Type B pancreatic cell (in vitro differentiated cells): ENCODE data around the gene CTNNA3. TPM values are rescaled to one million over a fixed set of nuclear protein-coding genes. Genes with fewer than 3 reads are reported as not detected.

Experiments
- DNase-seq: peaks from one replicate; pipeline ENCODE4 v3.0.0; 2021; ENCODE audit warnings: mixed read lengths; ENCODE audit not compliant: unreplicated experiment; ENCODE audit errors: extremely low spot score
- H3K27ac Mint-ChIP-seq: 2 replicates; pipeline ENCODE4 v1.8.0; 2021; ENCODE audit warnings: mild to moderate bottlenecking, mixed read lengths
- H3K27me3 Mint-ChIP-seq: 2 replicates; pipeline ENCODE4 v1.8.0; 2021; ENCODE audit warnings: mixed read lengths
- H3K36me3 Mint-ChIP-seq: 2 replicates; pipeline ENCODE4 v1.8.0; 2021; ENCODE audit warnings: mixed read lengths
- H3K4me1 Mint-ChIP-seq: one replicate; pipeline ENCODE4 v1.8.0; 2021; ENCODE audit warnings: mixed read lengths; ENCODE audit not compliant: unreplicated experiment
- H3K4me3 Mint-ChIP-seq: 2 replicates; pipeline ENCODE4 v1.8.0; 2021; ENCODE audit warnings: mild to moderate bottlenecking, mixed read lengths
- H3K9me3 Mint-ChIP-seq: 2 replicates; pipeline ENCODE4 v1.8.0; 2021; ENCODE audit warnings: mixed read lengths
- total RNA-seq: library from RNA; stranded (reverse); gene quantifications from 2 replicates; pipeline ENCODE4 v1.2.1, GENCODE V29; 2021; ENCODE audit warnings: low replicate concordance
- TF ChIP-seq, protein P1 (sequence below): fragments of 200-600 bp; sonication (generic); conservative IDR thresholded peaks from 2 replicates; pipeline ENCODE4 v1.5.0; 2021; ENCODE audit warnings: antibody characterized with exemption, mild to moderate bottlenecking

Gene CTNNA3
- total RNA-seq, 1 donor from 2014 or later = 2.6 TPM

DNA sequence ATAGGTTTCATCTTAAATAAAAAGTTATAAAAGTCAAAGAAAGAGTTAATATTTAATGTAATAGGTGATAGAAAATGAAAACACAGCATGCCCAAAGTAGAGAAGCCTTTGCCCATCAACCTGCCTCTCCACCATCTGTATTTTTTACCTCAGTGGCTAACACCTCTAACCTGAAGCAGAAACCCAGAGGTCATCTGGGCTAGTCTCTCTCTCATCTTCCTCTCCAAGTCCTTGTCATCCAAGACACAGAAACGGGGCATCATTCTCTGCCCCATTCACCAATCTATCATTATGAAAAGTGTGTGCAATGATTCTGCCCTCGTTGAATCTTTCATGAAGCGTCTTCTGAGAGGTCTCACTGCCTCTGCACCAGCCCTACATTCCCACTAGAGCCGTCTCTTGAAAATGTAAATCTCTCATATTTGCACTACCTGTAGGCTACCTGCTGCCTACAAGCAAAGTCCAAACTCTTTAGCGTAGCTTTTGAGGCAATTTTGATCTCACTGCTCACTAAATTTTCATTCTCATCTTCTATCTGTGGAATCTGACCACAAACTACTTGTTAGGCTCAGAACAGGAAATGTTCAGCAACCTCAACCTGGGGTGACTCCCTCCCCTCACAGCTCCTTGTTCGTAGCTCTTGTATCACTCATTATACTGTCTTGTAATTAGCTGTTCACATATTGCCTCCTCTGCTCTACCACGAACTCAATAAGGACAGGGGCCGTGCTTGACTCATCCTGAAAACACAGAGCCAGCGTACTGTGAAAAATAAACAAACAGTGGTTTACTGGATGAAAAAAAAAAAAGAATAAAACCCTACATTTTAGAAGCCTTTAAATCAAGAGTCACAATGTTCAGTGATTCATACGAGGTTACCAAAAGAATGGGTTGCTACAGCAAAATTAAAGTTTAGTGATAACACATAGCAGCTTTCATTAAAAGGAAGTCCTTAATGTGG is 83.1 kb downstream of the CTNNA3 start:
- Mint-ChIP-seq H3K9me3 (no peaks in the 10 kb centered on the region), H3K27me3 (no peaks in the 10 kb centered on the region), H3K27ac (no peak overlapping the region), H3K4me3 (no peak overlapping the region), H3K36me3 (no peaks in the 10 kb centered on the region), H3K4me1 (no peaks in the 10 kb centered on the region)
- TF ChIP-seq, protein P1, sequence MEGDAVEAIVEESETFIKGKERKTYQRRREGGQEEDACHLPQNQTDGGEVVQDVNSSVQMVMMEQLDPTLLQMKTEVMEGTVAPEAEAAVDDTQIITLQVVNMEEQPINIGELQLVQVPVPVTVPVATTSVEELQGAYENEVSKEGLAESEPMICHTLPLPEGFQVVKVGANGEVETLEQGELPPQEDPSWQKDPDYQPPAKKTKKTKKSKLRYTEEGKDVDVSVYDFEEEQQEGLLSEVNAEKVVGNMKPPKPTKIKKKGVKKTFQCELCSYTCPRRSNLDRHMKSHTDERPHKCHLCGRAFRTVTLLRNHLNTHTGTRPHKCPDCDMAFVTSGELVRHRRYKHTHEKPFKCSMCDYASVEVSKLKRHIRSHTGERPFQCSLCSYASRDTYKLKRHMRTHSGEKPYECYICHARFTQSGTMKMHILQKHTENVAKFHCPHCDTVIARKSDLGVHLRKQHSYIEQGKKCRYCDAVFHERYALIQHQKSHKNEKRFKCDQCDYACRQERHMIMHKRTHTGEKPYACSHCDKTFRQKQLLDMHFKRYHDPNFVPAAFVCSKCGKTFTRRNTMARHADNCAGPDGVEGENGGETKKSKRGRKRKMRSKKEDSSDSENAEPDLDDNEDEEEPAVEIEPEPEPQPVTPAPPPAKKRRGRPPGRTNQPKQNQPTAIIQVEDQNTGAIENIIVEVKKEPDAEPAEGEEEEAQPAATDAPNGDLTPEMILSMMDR = no peak
- DNase-seq = no peak

DNA sequence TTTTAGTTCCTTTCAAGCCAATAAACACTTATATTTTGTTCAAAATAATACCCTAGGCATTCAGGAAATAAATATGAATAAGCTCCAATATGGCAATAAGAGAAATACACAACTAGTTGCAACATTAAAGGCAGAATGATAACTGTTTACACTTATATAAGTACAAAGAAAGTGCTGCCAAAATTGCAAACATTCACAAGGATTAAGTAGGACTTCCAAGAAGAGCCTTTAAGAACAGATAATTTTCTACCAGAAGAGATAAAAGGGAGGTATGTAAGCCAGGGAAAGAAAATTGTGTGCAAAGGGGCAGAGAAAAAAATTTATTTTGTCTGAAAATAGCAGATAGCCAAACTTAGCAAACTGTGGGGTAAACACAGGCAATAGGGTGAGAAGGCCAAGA is 83.8 kb downstream of the CTNNA3 start:
- H3K27me3 Mint-ChIP-seq = no peaks in the 10 kb centered on the region
- no peak for DNase-seq
- H3K27ac Mint-ChIP-seq = no peak overlapping the region
- H3K36me3 Mint-ChIP-seq = no peaks in the 10 kb centered on the region
- H3K4me1 Mint-ChIP-seq = no peaks in the 10 kb centered on the region
- TF ChIP-seq, protein P1 = no peak
- no peak overlapping the region for H3K4me3 Mint-ChIP-seq
- H3K9me3 Mint-ChIP-seq = no peaks in the 10 kb centered on the region

DNA sequence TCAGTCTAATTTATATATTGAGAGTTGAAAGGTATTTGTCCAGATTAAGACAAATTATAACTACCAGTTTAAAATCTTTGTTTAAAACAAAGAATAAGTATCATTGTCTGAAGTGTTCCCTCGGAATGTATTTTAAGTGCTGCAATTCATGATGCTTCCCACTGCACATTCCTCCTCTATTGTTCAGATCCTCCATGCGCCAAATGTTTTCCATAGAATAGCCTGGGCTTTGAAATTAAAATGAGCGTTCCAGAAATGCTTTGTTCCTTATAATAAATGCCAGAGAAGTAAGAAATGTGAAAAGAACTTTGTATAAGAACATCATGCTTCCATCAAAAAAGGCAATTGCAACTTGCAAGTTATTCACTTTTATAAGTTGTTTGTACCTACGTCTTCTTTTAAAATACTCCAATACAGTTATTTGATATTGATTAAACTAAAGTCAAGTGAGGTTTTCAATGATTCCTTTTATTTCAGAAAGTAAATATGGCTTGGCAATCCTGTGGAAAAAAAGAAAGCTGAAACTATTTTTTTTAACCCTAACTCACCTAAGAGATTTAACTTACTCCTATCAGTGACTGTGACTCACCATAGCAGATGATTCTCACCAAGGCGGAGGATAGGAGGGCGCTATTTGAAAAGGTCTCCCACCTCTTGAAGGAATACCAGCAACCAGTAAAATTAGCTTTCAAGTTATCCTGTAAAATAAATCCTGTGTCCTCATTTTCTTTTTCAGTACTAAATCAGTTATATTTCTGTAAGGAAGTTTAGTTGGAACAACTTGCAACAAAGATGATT is 85.8 kb downstream of the CTNNA3 start:
- no peaks in the 10 kb centered on the region for H3K36me3 Mint-ChIP-seq
- TF ChIP-seq, protein P1 = no peak
- H3K27ac Mint-ChIP-seq = no peak overlapping the region
- H3K27me3 Mint-ChIP-seq = no peaks in the 10 kb centered on the region
- H3K4me3 Mint-ChIP-seq = no peak overlapping the region
- H3K4me1 Mint-ChIP-seq = no peaks in the 10 kb centered on the region
- no peaks in the 10 kb centered on the region for H3K9me3 Mint-ChIP-seq
- DNase-seq = no peak

DNA sequence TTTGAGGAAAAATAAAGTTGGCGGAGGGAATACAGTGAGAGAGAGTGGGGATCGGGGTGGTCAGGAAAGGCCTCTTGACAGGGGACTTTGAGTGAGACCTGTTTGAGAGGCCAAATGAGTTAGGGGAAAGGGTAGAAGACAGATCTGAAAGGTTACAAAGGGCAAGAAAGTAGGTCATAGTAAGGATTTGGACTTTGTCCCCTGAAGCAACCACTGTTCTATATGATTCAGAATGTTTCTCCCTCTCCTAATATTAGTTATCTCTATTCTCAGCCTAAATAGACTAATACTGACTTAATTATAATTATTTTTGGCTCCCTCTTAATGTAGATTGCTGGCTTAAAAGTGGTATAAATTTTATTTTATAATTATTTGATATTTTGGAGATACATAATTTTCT is 88.0 kb downstream of the CTNNA3 start:
- Mint-ChIP-seq H3K4me1 (no peaks in the 10 kb centered on the region), H3K4me3 (no peak overlapping the region), H3K36me3 (no peaks in the 10 kb centered on the region), H3K27ac (no peak overlapping the region), H3K27me3 (no peaks in the 10 kb centered on the region), H3K9me3 (no peaks in the 10 kb centered on the region)
- no peak for DNase-seq
- TF ChIP-seq, protein P1 = no peak

DNA sequence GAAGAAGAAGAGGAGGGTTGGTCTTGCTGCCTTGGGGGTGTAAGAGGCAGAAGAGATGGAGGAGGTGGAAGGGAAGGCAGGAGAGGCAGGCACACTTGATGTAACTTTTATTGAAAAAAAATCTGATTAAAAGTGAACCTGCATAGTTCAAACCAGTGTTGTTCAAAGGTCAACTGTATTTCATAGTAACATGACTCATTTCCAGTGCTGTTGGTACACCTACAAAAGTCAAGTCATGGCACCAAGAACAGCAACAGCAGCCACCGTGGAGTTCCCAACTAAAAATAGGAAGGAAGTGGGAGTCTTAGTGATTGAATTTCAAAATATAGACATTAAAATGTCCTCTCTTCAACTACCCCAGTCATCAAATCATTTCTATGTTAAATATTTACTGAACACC is 88.5 kb downstream of the CTNNA3 start:
- no peak for DNase-seq
- Mint-ChIP-seq H3K27ac (no peak overlapping the region), H3K4me1 (no peaks in the 10 kb centered on the region)

More for the DNA sequence above, 88.5 kb downstream of the CTNNA3 start:
- no peaks in the 10 kb centered on the region for H3K36me3 Mint-ChIP-seq
- no peak overlapping the region for H3K4me3 Mint-ChIP-seq
- H3K9me3 Mint-ChIP-seq = no peaks in the 10 kb centered on the region
- TF ChIP-seq, protein P1 = no peak
- H3K27me3 Mint-ChIP-seq = no peaks in the 10 kb centered on the region
